HCT116 (cell line): ENCODE measurements around the gene PAFAH1B1. TPM values are rescaled to one million over a fixed set of nuclear protein-coding genes. Genes with fewer than 3 reads are reported as not detected.

Experiments used
- ATAC-seq: fragments of 200-7000 bp; cut with Tn5 transposase; 2 replicates; pipeline ENCODE4 v1.9.1; 2020; ENCODE audit warnings: mild to moderate bottlenecking, moderate library complexity
- BruUV-seq: library from RNA; stranded (reverse); fragments of 400-500 nt; replicated peaks from 2 replicates; lab custom pipeline; 2021; lab: Mats Ljungman, UMichigan
- CTCF ChIA-PET: fragments of 300-600 bp; sonication (Branson Sonifier 250); formaldehyde crosslinking; loops from one replicate; lab custom pipeline; 2021; ENCODE audit warnings: antibody characterized with exemption; lab: Charles Lee
- POLR2A ChIA-PET: fragments of 300-600, 350-600 bp; sonication (Branson Sonifier 250); formaldehyde crosslinking; loops from one replicate; lab custom pipeline; 2021; ENCODE audit warnings: antibody characterized with exemption; lab: Charles Lee
- RAD21 ChIA-PET, 2 experiments: fragments of 300-600 bp; sonication (Branson Sonifier 250); formaldehyde crosslinking; loops; one replicate each; lab custom pipeline; 2023; ENCODE audit warnings: low total read pairs in 2 of 2; ENCODE audit not compliant: uncharacterized antibody in 2 of 2, unreplicated experiment in 2 of 2, low non-redundant PET in 1 of 2; lab: Charles Lee
- DNase-seq: peaks from one replicate; pipeline ENCODE4 v3.0.0-alpha.2; 2010; ENCODE audit warnings: low read depth, low spot score
- H2AFZ ChIP-seq: fragments of 200-600 bp; shearing (Covaris generic), sonication (generic); 2 replicates; pipeline ENCODE4 v1.6.1; 2017; ENCODE audit warnings: low read depth, mixed run types, mixed read lengths, antibody characterized with exemption, low read length; ENCODE audit not compliant: poor library complexity, severe bottlenecking
- H3K27ac ChIP-seq: 2 replicates; pipeline ENCODE4 v1.5.1; 2012; ENCODE audit warnings: low read depth, low read length
- H3K27me3 ChIP-seq: fragments of 200-600 bp; sonication (generic); 2 replicates; pipeline ENCODE4 v1.6.1; 2016; ENCODE audit warnings: mixed run types, low read length, mixed read lengths; ENCODE audit not compliant: insufficient read depth
- H3K36me3 ChIP-seq, 2 experiments: fragments of 200-500 bp in 1 of 2; fragments of 200-600 bp in 1 of 2; sonication (Bioruptor generic) in 1 of 2; sonication (generic) in 1 of 2; 2 replicates each; pipeline versions ENCODE4 v1.5.1 to v1.6.1; 2014 to 2016; ENCODE audit warnings: low read length in 2 of 2, inconsistent platforms in 1 of 2, mixed read lengths in 1 of 2, mixed run types in 1 of 2; ENCODE audit not compliant: insufficient read depth in 2 of 2, control insufficient read depth in 1 of 2
- H3K4me1 ChIP-seq, 2 experiments: fragments of 200-600 bp in 1 of 2; sonication (generic) in 1 of 2; 2 replicates each; pipeline versions ENCODE4 v1.5.1 to v1.6.1; 2012 to 2017; ENCODE audit warnings: low read length in 2 of 2, inconsistent platforms in 1 of 2, mild to moderate bottlenecking in 1 of 2, mixed read lengths in 1 of 2, mixed run types in 1 of 2, moderate library complexity in 1 of 2; ENCODE audit not compliant: insufficient read depth in 2 of 2, control insufficient read depth in 1 of 2
- H3K4me2 ChIP-seq: fragments of 200-600 bp; sonication (generic); 2 replicates; pipeline ENCODE4 v1.6.1; 2017; ENCODE audit warnings: mixed run types, low read length, mixed read lengths
- H3K4me3 ChIP-seq, 2 experiments: fragments of 200-600 bp in 1 of 2; sonication (generic) in 1 of 2; replicated peaks in 1 of 2; 2 replicates each; pipeline ENCODE4 v1.5.1; 2011 to 2016; ENCODE audit warnings: low read length in 2 of 2, control low read depth in 1 of 2, low read depth in 1 of 2, mild to moderate bottlenecking in 1 of 2, mixed read lengths in 1 of 2, mixed run types in 1 of 2
- H3K79me2 ChIP-seq: fragments of 200-600 bp; sonication (generic); 2 replicates; pipeline ENCODE4 v1.6.1; 2017; ENCODE audit warnings: mild to moderate bottlenecking, mixed run types, low read length, moderate library complexity, mixed read lengths; ENCODE audit not compliant: insufficient read depth
- H3K9ac ChIP-seq: fragments of 200-600 bp; sonication (generic); 2 replicates; pipeline ENCODE4 v1.6.1; 2016; ENCODE audit warnings: low read length, mixed read lengths
- H3K9me2 ChIP-seq: fragments of 200-600 bp; sonication (generic), shearing (Covaris generic); 2 replicates; pipeline ENCODE4 v1.6.1; 2017; ENCODE audit warnings: mixed run types, mild to moderate bottlenecking, moderate library complexity; ENCODE audit not compliant: insufficient read depth
- H3K9me3 ChIP-seq, 2 experiments: fragments of 200-500 bp in 1 of 2; fragments of 200-600 bp in 1 of 2; sonication (Bioruptor generic) in 1 of 2; sonication (generic) in 1 of 2; 2 replicates each; pipeline ENCODE4 v1.6.1; 2014 to 2017; ENCODE audit warnings: low read length in 2 of 2, mixed read lengths in 2 of 2, inconsistent platforms in 1 of 2, low read depth in 1 of 2, mild to moderate bottlenecking in 1 of 2, mixed run types in 1 of 2, moderate library complexity in 1 of 2; ENCODE audit not compliant: control insufficient read depth in 1 of 2, insufficient read depth in 1 of 2
- H4K20me1 ChIP-seq: fragments of 200-600 bp; sonication (generic), shearing (Covaris generic); 2 replicates; pipeline ENCODE4 v1.6.1; 2017; ENCODE audit warnings: mixed run types, mild to moderate bottlenecking, moderate library complexity; ENCODE audit not compliant: insufficient read depth
- CEBPB ChIP-seq: IDR thresholded peaks from 2 replicates; pipeline ENCODE4 v1.6.1; 2012; ENCODE audit warnings: low read depth
- EZH2 ChIP-seq: fragments of 200-600 bp; sonication (generic); IDR thresholded peaks from 2 replicates; pipeline ENCODE4 v1.6.1; 2017; ENCODE audit warnings: antibody characterized with exemption, mixed run types
- EZH2phosphoT487 ChIP-seq: fragments of 200-600 bp; IDR thresholded peaks from 2 replicates; pipeline ENCODE4 v1.6.1; 2018; ENCODE audit warnings: antibody characterized with exemption, borderline replicate concordance
- FOSL1 ChIP-seq: IDR thresholded peaks from 2 replicates; pipeline ENCODE4 v1.6.1; 2012; ENCODE audit warnings: low read depth
- JUND ChIP-seq: IDR thresholded peaks from 2 replicates; pipeline ENCODE4 v1.6.1; 2012
- RAD21 ChIP-seq: IDR thresholded peaks from 2 replicates; pipeline ENCODE4 v1.6.1; 2012; ENCODE audit warnings: low read depth, mild to moderate bottlenecking
- SP1 ChIP-seq: IDR thresholded peaks from 2 replicates; pipeline ENCODE4 v1.6.1; 2012; ENCODE audit warnings: low read depth
- TCF7L2 ChIP-seq: IDR thresholded peaks from 2 replicates; pipeline ENCODE4 v1.7.0; 2011; ENCODE audit warnings: borderline replicate concordance, inconsistent platforms; ENCODE audit not compliant: insufficient read depth, insufficient read length; ENCODE audit errors: extremely low read depth
- YY1 ChIP-seq: IDR thresholded peaks from 2 replicates; pipeline ENCODE4 v1.6.1; 2011; ENCODE audit warnings: low read length, low read depth, moderate library complexity, mild to moderate bottlenecking; ENCODE audit not compliant: insufficient replicate concordance; ENCODE audit errors: extremely low read depth
- intact Hi-C: fragments of 100-400 bp; cut with micrococcal nuclease; formaldehyde crosslinking; loops from 2 replicates; pipeline ENCODE4 v1.10.0; 2022
- total RNA-seq: library from RNA; stranded (reverse); gene quantifications from one replicate; pipeline ENCODE4 v1.2.1, GENCODE V29; 2021; ENCODE audit not compliant: unreplicated experiment
- TF ChIP-seq, protein P1 (sequence below): IDR thresholded peaks from 2 replicates; pipeline ENCODE4 v1.6.1; 2012
- TF ChIP-seq, protein P2 (sequence below), 3 experiments: fragments of 200-600 bp in 1 of 3; sonication (generic) in 1 of 3; IDR thresholded peaks in 2 of 3; conservative IDR thresholded peaks in 1 of 3; 2 replicates each; pipeline ENCODE4 v1.5.1; 2012 to 2017; ENCODE audit warnings: low read depth in 2 of 3, low read length in 2 of 3, antibody characterized with exemption in 1 of 3, borderline replicate concordance in 1 of 3, control low read depth in 1 of 3, mild to moderate bottlenecking in 1 of 3, mixed read lengths in 1 of 3, mixed run types in 1 of 3, moderate library complexity in 1 of 3; ENCODE audit not compliant: insufficient read depth in 1 of 3
- TF ChIP-seq, protein P3 (sequence below): IDR thresholded peaks from 2 replicates; pipeline ENCODE4 v1.6.1; 2012; ENCODE audit warnings: low read depth

Gene PAFAH1B1
- total RNA-seq, 1 experiment from 2014 or later: 113 TPM

DNA sequence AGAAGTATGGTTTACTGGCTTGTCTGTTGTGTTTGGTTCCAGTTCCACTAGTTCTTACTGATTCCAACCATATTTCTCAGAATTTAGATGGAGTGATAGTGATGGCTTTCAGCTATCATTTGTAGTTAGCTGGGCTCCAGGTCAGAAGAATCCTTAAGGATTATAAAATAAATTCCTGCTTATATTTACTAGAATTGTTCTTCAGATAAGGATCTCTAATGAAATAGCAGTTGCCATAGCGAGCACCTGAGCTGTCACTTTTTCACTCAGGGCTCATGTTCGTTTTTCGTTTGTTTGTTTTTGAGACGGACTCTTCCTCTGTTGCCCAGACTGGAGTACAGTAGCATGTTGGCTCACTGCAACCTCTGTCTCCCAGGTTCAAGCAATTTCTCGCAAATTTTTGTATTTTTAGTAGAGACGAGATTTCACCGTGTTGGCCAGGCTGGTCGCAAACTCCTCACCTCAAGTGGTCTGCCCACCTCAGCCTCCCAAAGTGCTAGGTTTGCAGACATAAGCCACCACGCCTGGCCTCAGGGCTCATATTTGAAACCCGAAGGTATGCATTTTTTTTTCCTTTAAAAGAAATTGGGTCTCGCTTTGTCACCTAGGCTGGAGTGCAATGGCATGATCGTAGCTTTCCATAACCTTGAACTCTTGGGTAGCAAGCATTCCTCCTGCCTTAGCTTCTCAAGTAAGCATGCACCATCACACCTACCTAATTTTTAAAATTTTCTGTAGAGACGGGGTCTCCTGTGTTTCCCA is 42.9 kb downstream of the PAFAH1B1 start:
- DNase-seq (no peak), ATAC-seq (no peak)
- intact Hi-C loops: no loop called here
- H4K20me1 ChIP-seq: peaks cover 48% of the 10 kb centered on the region; the same call in 1 of the 2 replicates
- peaks cover 93% of the 10 kb centered on the region for H3K79me2 ChIP-seq
- peaks cover 44 to 47% of the 10 kb centered on the region in 2 experiments for H3K4me1 ChIP-seq
- RAD21 ChIA-PET: no interaction called here
- peaks cover 5 to 12% of the 10 kb centered on the region in 2 experiments; a peak in 3 of 4 replicates for H3K36me3 ChIP-seq
- H3K9me3 ChIP-seq: no peaks in the 10 kb centered on the region
- no peak overlapping the region for H3K9ac ChIP-seq
- no peak overlapping the region for H3K4me3 ChIP-seq
- H3K27me3 ChIP-seq: no peaks in the 10 kb centered on the region
- POLR2A ChIA-PET: no interaction called here
- CTCF ChIA-PET: no interaction called here
- TF ChIP-seq, protein P1, sequence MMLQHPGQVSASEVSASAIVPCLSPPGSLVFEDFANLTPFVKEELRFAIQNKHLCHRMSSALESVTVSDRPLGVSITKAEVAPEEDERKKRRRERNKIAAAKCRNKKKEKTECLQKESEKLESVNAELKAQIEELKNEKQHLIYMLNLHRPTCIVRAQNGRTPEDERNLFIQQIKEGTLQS: no peak
- TF ChIP-seq, protein P2, sequence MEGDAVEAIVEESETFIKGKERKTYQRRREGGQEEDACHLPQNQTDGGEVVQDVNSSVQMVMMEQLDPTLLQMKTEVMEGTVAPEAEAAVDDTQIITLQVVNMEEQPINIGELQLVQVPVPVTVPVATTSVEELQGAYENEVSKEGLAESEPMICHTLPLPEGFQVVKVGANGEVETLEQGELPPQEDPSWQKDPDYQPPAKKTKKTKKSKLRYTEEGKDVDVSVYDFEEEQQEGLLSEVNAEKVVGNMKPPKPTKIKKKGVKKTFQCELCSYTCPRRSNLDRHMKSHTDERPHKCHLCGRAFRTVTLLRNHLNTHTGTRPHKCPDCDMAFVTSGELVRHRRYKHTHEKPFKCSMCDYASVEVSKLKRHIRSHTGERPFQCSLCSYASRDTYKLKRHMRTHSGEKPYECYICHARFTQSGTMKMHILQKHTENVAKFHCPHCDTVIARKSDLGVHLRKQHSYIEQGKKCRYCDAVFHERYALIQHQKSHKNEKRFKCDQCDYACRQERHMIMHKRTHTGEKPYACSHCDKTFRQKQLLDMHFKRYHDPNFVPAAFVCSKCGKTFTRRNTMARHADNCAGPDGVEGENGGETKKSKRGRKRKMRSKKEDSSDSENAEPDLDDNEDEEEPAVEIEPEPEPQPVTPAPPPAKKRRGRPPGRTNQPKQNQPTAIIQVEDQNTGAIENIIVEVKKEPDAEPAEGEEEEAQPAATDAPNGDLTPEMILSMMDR (IDR thresholded peaks at IDR 0.05 in 2 of 3, conservative IDR thresholded peaks at IDR 0.05 in 1 of 3; ENCODE audit: borderline replicate concordance in 1 of 3, insufficient read depth in 1 of 3, low read depth in 2 of 3, low read length in 2 of 3): no peak
- TF ChIP-seq CEBPB (no peak), EZH2 (no peak), YY1 (no peak), SP1 (no peak), FOSL1 (no peak), EZH2phosphoT487 (no peak), RAD21 (no peak), JUND (no peak), TCF7L2 (no peak)
- TF ChIP-seq, protein P3, sequence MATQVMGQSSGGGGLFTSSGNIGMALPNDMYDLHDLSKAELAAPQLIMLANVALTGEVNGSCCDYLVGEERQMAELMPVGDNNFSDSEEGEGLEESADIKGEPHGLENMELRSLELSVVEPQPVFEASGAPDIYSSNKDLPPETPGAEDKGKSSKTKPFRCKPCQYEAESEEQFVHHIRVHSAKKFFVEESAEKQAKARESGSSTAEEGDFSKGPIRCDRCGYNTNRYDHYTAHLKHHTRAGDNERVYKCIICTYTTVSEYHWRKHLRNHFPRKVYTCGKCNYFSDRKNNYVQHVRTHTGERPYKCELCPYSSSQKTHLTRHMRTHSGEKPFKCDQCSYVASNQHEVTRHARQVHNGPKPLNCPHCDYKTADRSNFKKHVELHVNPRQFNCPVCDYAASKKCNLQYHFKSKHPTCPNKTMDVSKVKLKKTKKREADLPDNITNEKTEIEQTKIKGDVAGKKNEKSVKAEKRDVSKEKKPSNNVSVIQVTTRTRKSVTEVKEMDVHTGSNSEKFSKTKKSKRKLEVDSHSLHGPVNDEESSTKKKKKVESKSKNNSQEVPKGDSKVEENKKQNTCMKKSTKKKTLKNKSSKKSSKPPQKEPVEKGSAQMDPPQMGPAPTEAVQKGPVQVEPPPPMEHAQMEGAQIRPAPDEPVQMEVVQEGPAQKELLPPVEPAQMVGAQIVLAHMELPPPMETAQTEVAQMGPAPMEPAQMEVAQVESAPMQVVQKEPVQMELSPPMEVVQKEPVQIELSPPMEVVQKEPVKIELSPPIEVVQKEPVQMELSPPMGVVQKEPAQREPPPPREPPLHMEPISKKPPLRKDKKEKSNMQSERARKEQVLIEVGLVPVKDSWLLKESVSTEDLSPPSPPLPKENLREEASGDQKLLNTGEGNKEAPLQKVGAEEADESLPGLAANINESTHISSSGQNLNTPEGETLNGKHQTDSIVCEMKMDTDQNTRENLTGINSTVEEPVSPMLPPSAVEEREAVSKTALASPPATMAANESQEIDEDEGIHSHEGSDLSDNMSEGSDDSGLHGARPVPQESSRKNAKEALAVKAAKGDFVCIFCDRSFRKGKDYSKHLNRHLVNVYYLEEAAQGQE: no peak
- TF ChIP-seq, all 23 proteins: peak for 0
- H3K4me2 ChIP-seq: no peak overlapping the region
- H3K9me2 ChIP-seq: no peaks in the 10 kb centered on the region
- BruUV-seq: no TSS peak
- no peak overlapping the region for H2AFZ ChIP-seq
- no peak overlapping the region for H3K27ac ChIP-seq
